ENCODE results near the gene TBC1D22A. TPM values are rescaled to one million over a fixed set of nuclear protein-coding genes. Genes with fewer than 3 reads are reported as not detected.

TBC1D22A gene
- total RNA-seq, 6 donors from 2014 or later, result 27.1 to 48.2 (median 35.3) TPM

DNA sequence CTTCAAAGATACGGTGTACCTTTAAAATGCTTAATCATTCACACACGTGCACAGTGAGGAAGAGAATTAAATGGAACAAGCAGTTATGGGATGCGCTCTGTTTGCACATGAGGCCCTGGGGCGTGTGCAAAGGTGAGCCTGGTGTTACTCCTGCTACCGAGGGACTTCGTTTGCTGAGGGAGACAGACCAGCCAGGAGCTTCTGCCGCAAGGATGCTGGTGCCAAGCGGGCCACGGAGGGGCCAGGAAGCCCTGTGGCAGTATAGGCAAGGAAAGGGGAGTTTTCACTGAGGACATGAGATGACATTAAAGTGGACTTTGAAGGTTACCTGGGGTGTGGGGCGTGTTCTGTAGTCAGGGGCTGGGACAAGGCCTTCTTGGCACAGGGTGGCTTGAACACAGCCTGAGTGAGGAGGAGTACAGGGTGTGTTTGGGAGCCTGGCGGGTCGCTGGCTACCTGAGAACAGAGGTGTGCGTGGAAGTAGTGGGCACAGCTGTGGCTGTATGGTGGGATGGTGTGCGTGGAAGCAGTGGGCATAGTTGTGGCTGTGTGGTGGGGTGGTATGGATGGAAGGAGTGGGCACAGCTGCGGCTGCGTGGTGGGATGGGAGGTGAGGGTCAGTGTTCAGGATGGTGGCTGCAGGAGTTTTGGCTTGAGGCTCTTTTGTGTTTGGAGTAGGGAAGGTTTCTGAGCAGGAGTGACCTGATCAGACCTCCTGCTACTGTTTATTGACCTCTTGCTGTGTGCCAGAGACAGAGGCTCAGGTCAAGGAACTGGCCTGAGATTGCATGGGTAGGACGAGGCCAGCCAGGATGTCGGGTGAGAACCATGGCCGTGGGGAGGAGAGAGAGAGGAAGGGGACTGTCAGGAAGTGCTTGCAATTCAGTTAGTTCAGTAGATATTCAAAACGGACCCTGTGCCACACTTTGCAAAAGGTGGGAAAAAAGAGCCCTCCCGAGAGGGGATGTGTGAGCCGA lies 13.7 kb downstream of the TBC1D22A start:
- peaks cover 43 to 61% (median 48%) of the 10 kb centered on the region in 4 donors for H3K4me1 ChIP-seq
- ATAC-seq (ENCODE audit: low FRiP score in 2 of 2) (no peak), DNase-seq (peak in 1 of 2 donors; percentile 45)
- H3K4me3 ChIP-seq, result no peak overlapping the region
- no peaks in the 10 kb centered on the region for H3K27me3 ChIP-seq
- no peak for TF ChIP-seq CTCF (IDR thresholded peaks at IDR 0.05)
- no peak for TF ChIP-seq EP300 (IDR thresholded peaks at IDR 0.05)
- no peak for TF ChIP-seq POLR2A (IDR thresholded peaks at IDR 0.05)
- TF ChIP-seq POLR2AphosphoS5 (IDR thresholded peaks at IDR 0.05), result no peak
- H3K27ac ChIP-seq, result peak overlapping the region in 2 of 4 donors; percentile 10 to 27
- H3K9me3 ChIP-seq, result no peaks in the 10 kb centered on the region
- WGBS, 2 donors, result 78 to 83% methylated on average over 22 of the region's 22 CpGs
- H3K36me3 ChIP-seq, result no peaks in the 10 kb centered on the region

GRCh38 chr22:46776876-46777608 lies 14.6 kb downstream of the TBC1D22A start:
- no peaks in the 10 kb centered on the region for H3K27me3 ChIP-seq
- WGBS, 2 donors, result 60 to 62% methylated on average over 18 of the region's 18 CpGs
- H3K9me3 ChIP-seq, result no peaks in the 10 kb centered on the region
- ATAC-seq (ENCODE audit: low FRiP score in 2 of 2), result no peak
- no peak overlapping the region for H3K4me3 ChIP-seq
- no peak for DNase-seq
- no peak for TF ChIP-seq POLR2A (IDR thresholded peaks at IDR 0.05)
- no peak for TF ChIP-seq EP300 (IDR thresholded peaks at IDR 0.05)
- TF ChIP-seq CTCF (IDR thresholded peaks at IDR 0.05), result no peak
- TF ChIP-seq POLR2AphosphoS5 (IDR thresholded peaks at IDR 0.05), result no peak
- H3K36me3 ChIP-seq, result no peaks in the 10 kb centered on the region
- H3K27ac ChIP-seq, result peak overlapping the region in 1 of 4 donors; percentile 27
- peaks cover 38 to 55% (median 48%) of the 10 kb centered on the region in 4 donors for H3K4me1 ChIP-seq

- no peak for TF ChIP-seq POLR2A (IDR thresholded peaks at IDR 0.05)
- TF ChIP-seq CTCF (IDR thresholded peaks at IDR 0.05), result no peak
- TF ChIP-seq EP300 (IDR thresholded peaks at IDR 0.05), result no peak
- TF ChIP-seq POLR2AphosphoS5 (IDR thresholded peaks at IDR 0.05), result no peak
- Histone ChIP-seq H3K36me3 (no peaks in the 10 kb centered on the region), H3K9me3 (no peaks in the 10 kb centered on the region), H3K4me3 (no peak overlapping the region), H3K27me3 (no peaks in the 10 kb centered on the region), H3K4me1 (peaks cover 38 to 55% (median 48%) of the 10 kb centered on the region in 4 donors), H3K27ac (no peak overlapping the region)
- DNase-seq (peak; percentile 47 to 85), ATAC-seq (ENCODE audit: low FRiP score in 2 of 2) (no peak)
- WGBS, 2 donors, result 46 to 49% methylated on average over 11 of the region's 11 CpGs
These were observed 15.1 kb downstream of the TBC1D22A start for GRCh38 chr22:46777609-46777970.

- no peak overlapping the region for H3K27ac ChIP-seq
- H3K9me3 ChIP-seq, result no peaks in the 10 kb centered on the region
- H3K36me3 ChIP-seq, result no peaks in the 10 kb centered on the region
- TF ChIP-seq EP300 (IDR thresholded peaks at IDR 0.05), result no peak
- TF ChIP-seq POLR2AphosphoS5 (IDR thresholded peaks at IDR 0.05), result no peak
- TF ChIP-seq POLR2A (IDR thresholded peaks at IDR 0.05), result no peak
- no peak for TF ChIP-seq CTCF (IDR thresholded peaks at IDR 0.05)
- DNase-seq (no peak), ATAC-seq (ENCODE audit: low FRiP score in 2 of 2) (no peak)
- no peaks in the 10 kb centered on the region for H3K27me3 ChIP-seq
- no peak overlapping the region for H3K4me3 ChIP-seq
- peaks cover 28 to 46% (median 38%) of the 10 kb centered on the region in 4 donors for H3K4me1 ChIP-seq
- 94 to 95% methylated on average over 4 of the region's 4 CpGs for WGBS, 2 donors
These were observed 16.6 kb downstream of the TBC1D22A start for GRCh38 chr22:46779023-46779422.

Measured in upper lobe of left lung (tissue), 6 donors.